Activated CD4-positive, alpha-beta T cell treated with anti-CD3 and anti-CD28 coated beads for 1 hour (primary cell): Measurements from ENCODE around the gene TMEM213.
"Not testable (repeated sequence)": the region's sequence is repeated elsewhere in the genome, so short reads cannot be mapped to it uniquely, and the experiment has no call there.

Source experiments
- DNase-seq: peaks from one replicate; pipeline ENCODE4 v3.0.0-alpha.2; 2020

The TMEM213 gene, protein sequence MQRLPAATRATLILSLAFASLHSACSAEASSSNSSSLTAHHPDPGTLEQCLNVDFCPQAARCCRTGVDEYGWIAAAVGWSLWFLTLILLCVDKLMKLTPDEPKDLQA

DNA sequence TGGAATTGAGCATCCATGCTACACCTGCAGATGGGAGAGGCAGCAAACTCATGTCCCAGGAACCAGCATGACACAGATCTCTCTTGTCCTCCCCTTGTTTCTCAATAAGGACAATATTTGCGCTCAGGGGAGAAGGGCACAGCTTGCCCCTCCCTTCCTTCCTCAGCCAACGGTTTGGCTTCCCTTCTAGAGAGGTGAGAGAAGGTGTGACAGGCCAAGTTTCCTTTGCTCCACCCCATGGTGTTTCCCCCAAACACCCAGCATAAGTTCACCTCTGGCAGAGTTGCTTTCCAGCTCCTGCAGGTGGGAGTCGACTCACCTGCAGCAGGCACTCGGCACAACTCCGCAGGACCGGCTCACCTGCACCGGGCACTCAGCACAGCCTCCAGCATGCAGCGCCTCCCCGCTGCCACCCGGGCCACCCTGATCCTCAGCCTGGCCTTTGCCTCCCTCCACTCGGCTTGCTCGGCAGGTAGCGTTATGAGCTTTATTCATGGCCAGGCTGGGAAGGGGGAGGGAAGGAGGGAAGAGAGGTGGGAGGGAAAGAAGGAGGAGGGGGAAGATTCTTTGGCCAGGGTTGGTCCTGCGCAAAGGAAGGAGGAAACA is at the start of gene TMEM213, which contains the start of gene ATP6V0A4:
TSS of gene TMEM213 (plus strand) at position 280 of the 606 bp plus-strand sequence. CDS start at position 391, 111 bp downstream.
TSS of gene ATP6V0A4 (minus strand) at position 482 of the 606 bp plus-strand sequence. CDS start 26,949 bp downstream, outside the sequence.
- DNase-seq, result no peak

DNA sequence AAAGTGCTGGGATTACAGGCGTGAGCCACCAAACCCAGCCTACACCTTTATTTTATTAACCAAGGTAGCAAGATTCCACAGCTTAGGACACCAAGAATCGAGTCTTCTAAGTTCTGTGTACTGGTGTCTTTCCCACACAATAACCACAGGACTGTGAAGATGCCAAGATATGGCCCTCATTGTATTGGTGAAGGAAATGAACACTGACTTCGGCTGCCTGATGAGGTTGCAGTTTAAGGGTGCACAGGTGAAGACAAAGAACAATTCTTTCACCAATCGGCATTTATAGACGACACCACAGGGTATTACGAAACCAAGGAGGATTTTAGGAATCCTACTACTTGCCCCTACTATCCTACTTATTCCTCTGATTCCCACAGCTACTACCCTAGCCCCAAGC is 49.1 kb upstream of the TMEM213 start:
- DNase-seq, result no peak

DNA sequence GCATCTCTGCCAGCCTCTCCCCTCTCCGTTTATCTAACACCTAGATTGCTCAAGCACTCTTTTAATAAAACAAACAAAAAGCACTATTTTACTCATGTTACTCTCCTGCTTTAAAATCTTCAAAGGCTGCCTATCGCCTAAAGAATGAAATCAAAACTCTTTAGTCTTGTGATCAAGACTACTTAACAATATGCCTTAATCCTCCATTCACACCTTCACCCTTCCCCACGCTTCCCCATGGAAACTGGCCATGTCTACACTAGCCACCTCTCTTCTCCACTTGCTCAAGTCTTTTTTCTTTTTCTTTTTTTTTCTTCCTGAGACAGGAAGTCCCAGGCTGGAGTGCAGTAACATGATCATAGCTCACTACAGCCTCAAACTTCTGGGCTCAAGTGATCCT is 47.8 kb upstream of the TMEM213 start:
- DNase-seq, result no peak

DNA sequence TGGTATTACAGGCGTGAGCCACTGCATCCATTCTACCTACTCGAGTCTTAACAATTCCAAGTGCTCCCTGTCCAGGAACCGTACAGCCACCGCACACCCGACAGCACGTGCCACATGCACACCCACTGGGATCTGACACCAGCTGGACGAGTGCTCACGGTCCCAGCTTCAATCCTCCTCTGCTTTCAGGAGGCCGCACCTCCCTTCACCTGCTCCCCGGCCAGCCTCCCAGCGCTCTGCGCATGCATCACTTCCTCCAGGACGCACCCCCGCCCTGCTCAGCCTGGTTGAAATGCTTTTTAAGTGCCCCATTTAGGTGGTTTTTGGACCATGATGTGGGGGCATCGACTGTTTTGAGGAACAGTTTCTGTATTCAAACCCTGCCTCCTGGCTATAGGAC is 47.3 kb upstream of the TMEM213 start:
- no peak for DNase-seq

DNA sequence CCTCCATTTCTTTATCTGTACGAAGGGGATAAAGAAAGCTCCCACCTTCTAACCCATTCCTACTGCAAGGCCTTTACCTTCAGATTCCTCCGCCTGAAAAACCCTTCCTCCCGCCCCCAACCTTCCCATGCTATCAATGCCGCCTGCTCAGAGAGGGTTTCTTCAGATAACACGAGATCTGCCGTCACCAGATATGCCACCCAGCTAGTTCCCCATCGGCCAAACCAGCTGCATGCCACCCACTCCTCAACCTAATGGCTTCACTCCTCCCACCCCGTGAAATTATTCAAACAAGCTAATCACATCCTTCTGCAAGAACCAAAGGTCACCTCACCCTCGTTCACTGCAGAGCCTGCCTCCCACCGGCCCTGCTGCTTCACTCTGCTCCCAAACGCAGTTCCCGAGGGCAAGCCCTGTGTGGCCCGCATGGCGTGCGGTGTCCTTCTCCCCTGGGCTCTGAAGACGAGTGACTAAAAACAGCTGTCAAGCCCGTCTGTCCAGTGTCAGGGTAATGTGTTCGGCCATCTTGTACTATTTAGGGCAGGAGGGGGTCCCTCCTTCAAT is 46.8 kb upstream of the TMEM213 start:
- no peak for DNase-seq

DNA sequence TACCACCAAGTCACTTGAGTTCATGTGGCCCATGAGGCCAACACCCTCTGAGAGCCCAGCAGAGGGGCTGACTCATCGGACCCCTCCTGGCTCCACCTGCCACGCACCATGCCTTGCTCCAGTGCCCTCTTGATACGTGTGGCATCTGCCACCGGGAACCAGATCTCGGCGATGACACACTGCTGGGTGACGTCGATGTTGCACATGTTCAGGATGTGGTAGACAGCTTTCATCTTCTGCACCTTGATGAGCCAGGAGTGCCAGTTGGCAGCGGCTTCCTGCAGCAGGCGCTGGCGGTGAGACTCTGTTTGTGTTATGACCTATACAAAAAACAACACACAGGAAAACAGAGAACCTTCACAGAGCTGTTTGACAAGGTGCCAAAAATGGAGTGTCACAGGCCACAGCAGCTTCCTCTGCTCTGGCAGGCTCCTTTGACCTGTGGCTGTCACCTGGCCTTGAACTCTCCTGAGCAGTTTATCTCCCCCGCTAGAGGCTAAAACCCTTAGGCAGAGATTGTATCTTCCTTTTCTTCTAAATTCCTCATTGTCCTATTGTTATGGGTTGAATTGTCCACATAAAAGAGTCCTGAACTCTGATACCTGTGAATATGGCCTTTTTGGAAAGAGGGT is 45.2 kb upstream of the TMEM213 start:
- peak; percentile 91 for DNase-seq

DNA sequence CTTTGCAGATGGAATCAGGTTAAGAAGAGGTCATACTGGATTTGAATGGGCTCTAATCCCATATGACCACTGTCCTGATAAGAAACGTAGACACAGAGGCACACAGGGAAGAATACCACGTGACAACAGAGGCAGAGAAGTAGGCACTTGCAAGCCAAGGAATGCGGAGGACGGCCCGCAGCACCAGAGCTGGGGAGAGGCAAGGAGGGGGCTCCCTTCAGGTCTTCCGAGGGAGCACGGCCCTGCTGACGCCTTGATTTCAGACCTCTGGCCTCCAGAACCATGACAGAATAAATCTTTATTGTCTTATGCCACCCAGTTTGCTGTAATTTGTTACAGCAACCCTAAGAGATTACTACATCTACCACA is 44.7 kb upstream of the TMEM213 start:
- DNase-seq, result no peak

DNA sequence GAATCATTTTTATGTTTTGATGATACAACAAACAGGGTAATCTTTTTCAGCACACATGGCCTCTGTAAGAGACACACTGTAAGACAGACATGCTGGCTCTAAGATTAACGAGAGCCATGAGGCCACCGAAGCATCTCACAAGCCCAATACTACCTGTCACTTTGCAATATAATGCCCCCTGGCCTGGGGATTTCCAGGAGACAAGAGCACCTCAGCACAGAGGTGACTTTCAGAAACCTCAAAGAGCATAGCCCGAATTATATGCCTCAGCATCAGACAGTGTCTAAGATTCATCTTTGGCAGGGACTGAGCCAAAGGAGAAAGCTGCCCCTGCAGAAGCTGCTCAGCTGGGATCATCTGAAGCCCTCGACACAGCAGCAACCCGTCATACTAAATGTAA is 44.2 kb upstream of the TMEM213 start:
- no peak for DNase-seq

DNA sequence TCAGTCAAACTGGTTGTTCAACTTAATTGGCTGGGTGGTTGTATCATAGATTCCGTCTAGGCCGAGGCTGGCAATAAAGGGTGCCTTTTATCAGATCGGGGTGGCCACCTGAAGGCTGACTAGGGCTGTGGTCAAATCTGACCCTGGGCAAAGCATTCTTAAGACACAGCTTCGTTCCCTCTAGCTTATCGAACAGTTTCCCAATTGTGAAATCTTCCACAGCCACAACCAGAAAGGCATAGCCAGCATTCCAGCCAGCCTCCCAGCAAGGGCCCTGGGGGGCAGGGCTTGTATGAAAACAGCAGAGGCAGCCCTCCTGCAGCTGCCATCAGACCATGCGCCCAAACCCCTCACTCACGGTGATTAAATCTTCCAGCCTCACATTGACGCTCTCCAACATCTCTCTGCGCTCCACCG is 42.5 kb upstream of the TMEM213 start:
- no peak for DNase-seq

DNA sequence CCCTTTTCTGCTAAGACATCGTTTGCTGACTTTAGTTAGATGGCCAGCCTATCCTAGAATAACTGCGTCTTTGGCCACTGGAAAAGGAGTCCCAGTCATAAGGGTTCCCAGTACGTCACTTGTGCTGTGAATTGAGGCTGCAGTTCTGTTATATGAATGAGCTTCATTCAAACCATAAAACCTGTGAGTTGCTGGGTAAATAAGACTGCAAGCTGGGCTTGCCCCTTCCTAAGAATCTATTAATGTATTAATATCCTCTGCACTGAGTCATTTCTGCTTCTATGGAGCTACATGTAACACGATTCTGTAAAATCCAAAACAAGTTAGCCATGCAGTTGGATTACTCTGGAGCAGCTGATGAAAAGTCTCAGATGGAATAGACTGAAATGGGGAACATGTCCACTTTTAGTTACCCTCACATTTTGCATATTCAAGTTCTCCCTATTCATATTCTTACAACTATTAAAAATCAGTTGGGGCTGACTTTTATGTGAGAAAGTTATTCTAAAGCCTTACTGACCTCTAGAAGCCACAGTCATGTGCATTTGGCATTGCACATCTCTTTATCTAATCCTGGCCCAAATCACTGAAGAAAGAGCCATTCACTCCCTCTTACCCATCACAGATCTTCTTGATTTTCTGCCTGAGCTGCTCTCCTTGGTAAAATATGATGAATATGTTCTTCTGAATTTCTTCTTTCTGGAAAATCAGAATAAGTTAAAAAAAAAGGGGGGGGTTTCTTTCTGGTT is 41.8 kb upstream of the TMEM213 start:
- DNase-seq, result no peak

DNA sequence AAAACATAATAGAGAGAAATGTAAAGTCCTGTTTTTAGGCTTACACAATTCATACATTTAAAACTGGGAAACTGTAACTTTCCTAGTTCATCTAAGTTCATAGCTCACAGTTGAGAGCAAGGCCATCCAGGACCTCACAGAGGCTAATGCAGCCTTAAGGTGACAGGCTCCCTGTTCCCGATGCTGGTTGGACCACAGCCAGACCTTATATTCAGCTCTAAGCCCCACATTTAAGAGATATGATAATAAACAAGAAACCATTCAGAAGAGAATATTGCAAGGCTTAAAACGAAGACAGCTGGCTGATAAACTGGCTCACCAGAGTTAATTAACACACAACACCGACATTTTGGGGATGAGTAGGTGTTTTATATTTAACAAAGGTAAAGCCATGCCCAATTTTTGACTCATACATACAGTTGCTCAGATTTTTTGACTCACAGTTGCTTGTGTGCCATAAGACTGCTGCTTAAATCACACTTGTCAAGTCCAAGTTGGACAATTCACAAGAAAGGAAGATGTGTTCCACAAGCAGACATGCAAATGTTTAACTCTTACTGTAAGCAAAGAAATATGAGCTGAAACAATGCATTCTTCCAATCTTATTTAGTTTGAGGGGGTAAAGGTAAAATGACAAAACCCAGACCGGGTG is 41.1 kb upstream of the TMEM213 start:
- no peak for DNase-seq

DNA sequence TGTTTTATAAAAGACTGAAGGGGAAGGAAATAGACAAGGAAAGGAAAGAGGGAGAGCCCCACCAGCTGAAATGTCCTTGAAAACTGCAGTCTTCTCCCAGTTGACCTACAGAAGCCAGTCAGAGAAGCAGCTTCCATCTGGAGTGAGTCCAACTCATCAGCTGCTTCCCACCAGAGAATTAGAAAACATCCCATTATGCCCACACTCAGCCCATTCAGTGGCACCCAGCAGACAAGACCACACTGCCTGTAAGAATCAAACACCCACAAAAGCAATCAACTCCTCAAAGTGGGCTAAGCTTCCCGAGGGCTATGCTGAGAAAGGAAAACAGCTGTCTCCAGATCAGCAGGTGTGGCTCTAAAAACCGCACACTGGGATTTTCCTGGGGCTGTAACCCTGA is 29.6 kb upstream of the TMEM213 start:
- DNase-seq, result no peak

DNA sequence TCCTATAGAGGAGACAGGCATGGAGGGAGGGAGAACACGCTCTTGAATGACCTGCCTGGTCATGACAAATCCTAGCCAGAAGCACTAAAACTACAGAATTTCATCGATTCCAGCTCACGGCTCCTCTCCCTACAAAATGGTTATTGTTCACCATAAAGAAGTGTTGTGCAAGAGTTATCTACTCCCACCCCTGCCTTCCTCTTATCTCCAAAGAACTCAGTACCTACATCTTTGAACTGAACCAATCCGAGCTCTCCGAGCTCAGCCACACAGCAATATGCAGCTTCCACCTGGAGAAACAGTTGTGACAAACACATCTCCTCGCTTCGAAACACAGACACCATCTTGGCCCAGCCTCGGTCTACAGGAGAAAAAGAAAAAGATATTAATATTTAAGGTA is 26.9 kb upstream of the TMEM213 start:
- no peak for DNase-seq

DNA sequence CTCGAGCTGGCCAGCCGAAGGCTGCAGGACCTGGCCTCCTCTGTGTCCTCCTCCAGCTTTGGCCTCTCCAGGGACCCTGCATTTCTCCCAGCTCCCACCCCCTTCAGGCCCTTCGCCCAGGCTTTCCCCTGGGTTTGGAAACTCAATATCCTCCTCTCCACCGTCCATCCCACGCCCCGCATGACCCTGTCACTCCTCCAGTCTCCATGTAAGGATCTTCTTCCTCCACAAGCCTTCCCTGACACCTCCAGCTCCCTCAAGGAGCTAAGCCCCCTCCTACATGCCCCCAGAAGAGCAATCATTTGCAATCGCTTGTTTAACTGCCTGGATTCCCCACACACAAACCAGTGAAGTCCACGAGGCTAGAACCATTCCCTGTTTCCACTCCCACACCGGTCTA is 24.6 kb upstream of the TMEM213 start:
- DNase-seq, result no peak

DNA sequence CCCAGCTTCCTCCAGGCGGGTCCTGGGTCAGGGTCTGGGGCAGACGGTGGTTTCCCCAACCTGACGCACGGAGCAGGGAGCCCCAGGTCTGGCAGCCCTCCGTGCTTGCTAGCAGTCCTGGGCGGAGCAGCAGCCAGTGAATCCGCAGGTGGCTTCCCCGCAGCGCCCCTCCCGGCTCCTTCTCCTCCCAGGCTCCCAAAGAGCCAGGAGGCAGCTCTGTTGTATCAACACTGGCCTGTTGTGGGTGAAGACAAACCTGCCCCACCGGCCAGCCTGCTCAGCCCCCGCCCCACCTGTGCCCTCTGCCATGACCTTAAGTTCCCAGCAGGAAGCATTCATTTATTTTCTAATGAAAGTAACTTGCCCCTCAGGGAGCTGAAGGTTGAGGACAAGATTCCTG is 24.0 kb upstream of the TMEM213 start:
- DNase-seq, result no peak

DNA sequence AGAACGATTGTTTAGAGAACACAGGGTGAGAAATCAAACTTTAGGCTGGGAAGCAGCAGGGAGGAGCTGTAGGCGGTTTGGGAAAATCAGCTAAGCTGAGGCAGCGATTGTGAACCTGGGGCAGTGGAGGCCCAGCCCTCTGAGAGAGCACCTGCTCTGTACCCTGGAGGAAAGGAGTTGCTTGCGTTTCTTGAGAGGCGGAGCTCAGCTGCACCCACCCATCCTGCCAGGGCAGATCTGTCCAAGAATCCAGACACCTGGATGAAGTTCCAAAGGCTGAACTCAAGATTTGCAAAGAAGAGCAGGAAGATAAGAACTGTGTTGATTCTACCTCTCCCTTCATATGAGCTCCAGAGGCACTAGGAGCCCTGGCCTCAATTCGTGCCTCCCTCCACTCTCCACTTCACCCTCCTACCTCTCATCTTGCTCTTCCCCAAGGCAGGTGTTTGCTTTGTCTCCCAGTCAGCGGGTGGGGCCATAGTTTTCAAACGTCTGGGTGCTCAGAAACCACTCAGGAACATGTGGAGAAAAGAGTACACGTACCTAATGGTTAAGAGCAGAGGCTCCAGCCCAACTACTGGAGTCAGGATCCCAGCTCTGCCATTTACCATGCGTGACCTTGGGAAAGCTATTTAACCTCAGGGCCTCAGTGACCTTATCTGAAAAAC is 21.5 kb upstream of the TMEM213 start:
- no peak for DNase-seq

DNA sequence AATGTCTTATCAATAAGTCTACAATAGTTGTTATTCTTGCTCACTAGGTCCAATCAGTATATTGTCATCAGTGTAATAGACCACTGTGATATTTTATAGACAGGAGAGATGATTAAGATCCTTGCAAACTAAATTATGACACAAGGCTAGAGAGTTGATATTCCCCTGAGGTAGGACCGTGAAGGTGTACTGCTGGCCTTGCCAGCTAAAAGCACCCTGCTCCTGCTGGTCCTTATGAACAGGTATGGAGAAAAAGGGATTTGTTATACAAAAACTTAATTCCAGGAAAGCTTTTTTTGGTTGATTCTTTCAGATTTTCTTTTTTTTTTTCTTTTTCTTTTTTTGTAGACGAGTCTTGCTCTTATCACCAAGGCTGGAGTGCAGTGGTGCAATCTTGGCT is 16.8 kb upstream of the TMEM213 start:
- DNase-seq, result no peak

DNA sequence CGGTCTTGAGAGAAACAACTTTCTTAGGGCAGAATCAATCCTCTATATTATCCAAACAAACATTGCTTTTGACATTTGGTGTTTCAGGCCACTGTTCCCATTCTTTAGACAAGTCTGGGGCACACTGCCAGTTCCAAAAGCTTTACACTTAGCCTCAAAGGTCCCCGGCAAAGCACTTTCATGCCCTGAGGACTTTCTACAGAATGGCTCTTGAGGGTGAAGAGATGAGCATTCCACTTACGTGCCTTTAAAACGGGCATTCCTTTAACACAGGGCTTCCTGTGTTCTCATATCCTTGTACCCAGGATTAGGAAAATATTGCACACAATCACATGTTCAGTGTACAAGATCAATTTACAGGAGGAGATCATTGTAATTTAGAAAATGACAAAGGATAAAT is 13.1 kb upstream of the TMEM213 start:
- no peak for DNase-seq

DNA sequence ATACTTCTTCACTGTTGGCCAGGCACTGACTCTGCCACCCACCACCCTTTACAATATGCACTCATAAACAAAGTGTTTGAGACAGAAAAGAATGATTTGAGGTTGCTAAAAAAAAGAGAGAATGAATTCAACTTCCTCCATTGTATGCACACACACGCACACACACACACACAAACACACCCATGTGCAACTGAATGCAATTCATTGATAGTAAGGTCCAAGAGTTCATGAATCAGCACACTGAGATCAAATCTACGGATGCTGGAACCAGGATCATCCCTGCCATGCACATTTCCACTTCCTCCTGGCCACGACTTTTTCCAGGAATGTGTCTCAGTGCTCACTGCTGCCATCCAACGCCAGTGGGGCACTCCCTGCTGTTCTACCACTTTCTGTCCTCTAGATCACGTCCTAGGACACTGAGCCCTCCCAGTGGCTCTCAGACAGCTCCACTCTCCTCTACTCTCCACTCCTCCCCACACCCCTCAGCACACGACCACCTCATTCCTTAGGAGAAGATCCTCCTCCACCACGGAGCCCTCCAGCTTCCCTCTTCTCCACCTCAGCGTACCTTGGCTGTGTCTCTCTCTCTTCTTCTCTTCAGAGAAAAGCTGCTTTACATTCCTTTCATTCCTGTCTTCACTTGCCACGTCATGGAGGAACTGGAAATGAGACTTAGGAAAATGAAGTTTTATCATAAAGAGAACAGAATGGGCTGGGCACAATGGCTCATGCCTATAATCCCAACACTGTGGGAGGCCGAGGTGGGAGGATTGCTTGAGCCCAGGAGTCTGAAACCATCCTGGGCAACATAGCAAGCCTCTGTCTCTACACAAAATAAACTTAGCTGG is 12.0 kb upstream of the TMEM213 start:
- DNase-seq, result no peak

DNA sequence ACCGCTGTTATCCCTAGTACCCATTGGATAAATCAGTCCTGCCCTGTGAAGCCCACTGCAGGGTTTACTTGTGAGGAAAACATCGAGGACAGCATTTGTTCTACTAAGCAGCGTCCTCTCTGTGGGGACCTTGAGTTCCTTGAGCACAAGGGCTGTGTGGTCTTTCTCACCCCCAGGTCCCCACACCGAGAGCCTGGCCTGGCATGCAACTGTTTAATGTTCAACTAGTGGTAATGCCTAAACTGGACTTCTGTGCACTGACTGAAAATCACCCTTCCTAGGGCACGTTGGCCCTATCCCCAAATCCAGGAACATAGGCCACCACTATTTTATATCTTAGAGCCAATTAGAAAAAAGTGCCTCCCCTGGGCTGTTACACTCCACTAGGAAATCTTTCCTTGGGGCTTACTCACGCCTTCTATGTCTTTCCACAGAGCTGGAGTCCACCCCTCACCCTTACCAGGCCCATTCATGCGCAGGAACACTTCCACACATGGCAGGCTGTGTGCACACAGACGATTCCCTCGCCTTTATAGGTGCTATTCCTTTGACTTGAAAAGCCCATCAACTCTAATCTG is 1.7 kb upstream of the TMEM213 start:
- DNase-seq, result no peak

DNA sequence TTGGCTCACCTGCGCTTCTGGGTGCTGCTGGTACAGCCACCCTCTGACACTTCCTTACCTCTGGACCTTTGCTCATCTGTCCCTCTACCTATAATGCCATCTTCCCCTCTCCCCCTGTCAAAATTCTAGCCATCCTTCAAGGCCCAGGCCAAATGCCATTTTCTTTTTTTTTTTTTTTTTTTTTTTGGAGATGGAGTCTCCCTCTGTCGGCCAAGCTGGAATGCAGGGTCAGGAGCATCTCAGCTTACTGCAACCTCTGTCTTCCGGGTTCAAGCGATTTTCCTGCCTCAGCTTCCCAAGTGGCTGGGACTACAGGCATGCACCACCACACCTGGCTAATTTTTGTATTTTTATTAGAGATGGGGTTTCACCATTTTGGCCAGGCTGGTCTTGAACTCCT is 748 bp upstream of the TMEM213 start:
- not testable (repeated sequence) for DNase-seq
